Bladder microvascular endothelial cell (primary cell): ENCODE results near the gene MYCL. TPM values are rescaled to one million over a fixed set of nuclear protein-coding genes. Genes with fewer than 3 reads are reported as not detected.

Experiments used
- total RNA-seq: library from RNA; depleted of rRNA; stranded (reverse); fragments of >200 nt; gene quantifications from 2 replicates; pipeline ENCODE4 v1.2.3, GENCODE V29; 2014

The MYCL gene, protein sequence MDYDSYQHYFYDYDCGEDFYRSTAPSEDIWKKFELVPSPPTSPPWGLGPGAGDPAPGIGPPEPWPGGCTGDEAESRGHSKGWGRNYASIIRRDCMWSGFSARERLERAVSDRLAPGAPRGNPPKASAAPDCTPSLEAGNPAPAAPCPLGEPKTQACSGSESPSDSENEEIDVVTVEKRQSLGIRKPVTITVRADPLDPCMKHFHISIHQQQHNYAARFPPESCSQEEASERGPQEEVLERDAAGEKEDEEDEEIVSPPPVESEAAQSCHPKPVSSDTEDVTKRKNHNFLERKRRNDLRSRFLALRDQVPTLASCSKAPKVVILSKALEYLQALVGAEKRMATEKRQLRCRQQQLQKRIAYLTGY
- total RNA-seq, result 0.16 and 0.44 TPM in 2 replicates

GRCh38 chr1:39901714-39902459, at the start of gene MYCL:
TSS of gene MYCL (minus strand) at chr1:39901917. CDS start at chr1:39901434, 483 bp downstream.

Other genes starting within 250 kb of the MYCL start
- gene NT5C1A, start 229.8 kb downstream of the MYCL start, total RNA-seq, result not detected in 2 replicates
- not detected in 2 replicates for gene HPCAL4, start 210.5 kb downstream of the MYCL start, total RNA-seq
- 25.7 and 43.4 TPM in 2 replicates for gene PPIE, start 163.0 kb downstream of the MYCL start, total RNA-seq
- gene OXCT2, start 130.6 kb downstream of the MYCL start, total RNA-seq, result 2.3 and 4.5 TPM in 2 replicates
- under 0.01 and 0.82 TPM in 2 replicates for gene BMP8B, start 113.1 kb downstream of the MYCL start, total RNA-seq
- gene TRIT1, start 18.4 kb downstream of the MYCL start, total RNA-seq, result 15.2 and 16.7 TPM in 2 replicates
- gene MFSD2A, start 53.2 kb upstream of the MYCL start, total RNA-seq, result 0.13 and 0.32 TPM in 2 replicates
- 339 and 495 TPM in 2 replicates for gene CAP1, start 138.8 kb upstream of the MYCL start, total RNA-seq
- 42.7 and 69.1 TPM in 2 replicates for gene PPT1, start 195.3 kb upstream of the MYCL start, total RNA-seq